HG02885 (cell line): ENCODE data around the gene IGF2BP1.
"Not testable (repeated sequence)": the region's sequence is repeated elsewhere in the genome, so short reads cannot be mapped to it uniquely, and the experiment has no call there.

Experiments used
- ATAC-seq: cut with Tn5 transposase; IDR thresholded peaks from one replicate; pipeline ENCODE4 v1.9.1; 2021; ENCODE audit warnings: mild to moderate bottlenecking; ENCODE audit not compliant: unreplicated experiment, poor library complexity

The IGF2BP1 gene

DNA sequence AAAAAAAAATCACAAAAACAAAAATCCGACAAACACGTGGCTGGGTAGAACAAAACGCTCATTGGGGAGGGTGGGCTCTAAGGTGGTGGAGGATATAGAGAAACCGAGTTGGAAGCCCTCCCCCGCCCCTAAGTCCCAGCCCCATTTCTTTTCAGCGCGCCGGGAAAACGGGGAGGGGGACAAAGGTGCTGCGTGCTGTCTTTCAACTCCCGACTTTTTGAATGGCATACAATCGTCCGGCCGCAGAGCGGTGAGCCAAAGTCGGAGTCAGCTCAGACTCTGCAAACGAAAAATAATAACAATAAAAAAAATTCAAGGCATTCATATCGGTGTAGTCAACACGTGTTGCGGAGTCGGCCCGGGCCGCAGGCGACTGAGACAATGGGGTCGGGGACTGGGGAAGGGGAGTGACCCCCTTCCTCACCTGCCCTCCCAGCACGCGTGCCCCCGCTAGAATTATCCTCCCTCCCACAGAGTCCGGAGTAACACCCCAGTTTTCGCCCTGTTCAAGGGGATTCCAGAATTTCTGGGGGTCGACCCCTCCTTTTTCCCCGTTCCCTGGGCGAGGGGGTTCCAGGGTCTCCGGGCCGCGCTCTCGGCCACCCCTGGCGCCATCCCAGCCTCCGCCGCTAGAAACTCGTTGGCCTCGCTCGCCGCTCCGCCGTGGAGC, 1.7 kb upstream of the IGF2BP1 start:
- no peak for ATAC-seq

DNA sequence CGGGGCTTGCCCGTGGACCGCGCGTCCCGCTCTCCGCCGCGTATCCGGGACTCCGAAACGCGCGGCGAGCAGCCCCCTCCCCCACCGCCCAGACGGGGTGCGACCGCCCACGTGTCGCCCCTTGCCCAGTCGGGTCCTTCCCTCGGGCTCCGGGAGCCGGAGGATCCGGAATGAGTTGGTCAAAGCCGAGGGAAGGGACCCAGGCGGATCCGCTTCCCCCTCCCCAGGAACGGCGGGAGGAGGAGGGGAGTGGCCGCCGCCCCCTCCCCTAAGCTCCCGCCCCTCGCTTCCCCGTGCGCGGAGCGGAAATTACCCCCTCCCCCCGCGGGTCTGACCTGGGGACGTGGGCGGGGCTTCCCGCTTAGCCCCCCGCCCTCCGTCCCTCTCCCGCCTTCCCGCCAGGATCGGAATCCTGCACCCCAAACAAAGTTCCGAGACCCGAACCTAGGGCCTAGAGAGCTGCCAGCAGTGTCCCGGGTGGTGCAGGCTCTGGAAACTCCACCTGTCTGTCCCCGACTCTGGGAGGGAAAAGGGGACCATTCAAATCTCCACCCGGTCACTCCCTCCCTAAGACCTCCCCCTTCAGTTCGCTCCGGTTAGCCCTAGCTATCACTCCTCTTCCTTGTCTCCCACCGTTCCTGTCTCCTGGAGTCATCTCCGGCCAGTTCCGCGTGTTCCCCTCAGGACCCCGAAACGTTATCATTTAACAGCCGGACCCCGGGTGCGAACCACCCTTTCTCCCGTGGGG, 1.0 kb upstream of the IGF2BP1 start:
- ATAC-seq: no peak

DNA sequence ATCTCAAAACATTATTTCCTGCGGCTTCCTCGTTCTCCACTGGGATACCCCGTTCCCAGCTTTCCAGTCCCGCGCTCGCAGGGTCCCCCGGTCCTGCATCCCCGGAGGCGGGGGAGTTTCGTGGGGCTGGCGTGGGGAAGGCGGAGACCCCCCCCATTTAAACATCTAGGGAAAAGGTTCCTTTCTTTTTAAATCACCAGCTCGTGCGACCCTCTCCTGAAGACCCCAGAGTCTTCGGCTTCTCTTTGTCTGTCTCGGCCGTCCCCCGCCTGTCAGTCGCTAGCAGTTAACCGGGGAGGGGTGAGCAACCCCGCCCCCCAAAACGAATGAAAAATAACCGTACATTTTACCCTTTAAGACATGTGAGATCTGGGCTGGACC, 473 bp upstream of the IGF2BP1 start:
- ATAC-seq: no peak

DNA sequence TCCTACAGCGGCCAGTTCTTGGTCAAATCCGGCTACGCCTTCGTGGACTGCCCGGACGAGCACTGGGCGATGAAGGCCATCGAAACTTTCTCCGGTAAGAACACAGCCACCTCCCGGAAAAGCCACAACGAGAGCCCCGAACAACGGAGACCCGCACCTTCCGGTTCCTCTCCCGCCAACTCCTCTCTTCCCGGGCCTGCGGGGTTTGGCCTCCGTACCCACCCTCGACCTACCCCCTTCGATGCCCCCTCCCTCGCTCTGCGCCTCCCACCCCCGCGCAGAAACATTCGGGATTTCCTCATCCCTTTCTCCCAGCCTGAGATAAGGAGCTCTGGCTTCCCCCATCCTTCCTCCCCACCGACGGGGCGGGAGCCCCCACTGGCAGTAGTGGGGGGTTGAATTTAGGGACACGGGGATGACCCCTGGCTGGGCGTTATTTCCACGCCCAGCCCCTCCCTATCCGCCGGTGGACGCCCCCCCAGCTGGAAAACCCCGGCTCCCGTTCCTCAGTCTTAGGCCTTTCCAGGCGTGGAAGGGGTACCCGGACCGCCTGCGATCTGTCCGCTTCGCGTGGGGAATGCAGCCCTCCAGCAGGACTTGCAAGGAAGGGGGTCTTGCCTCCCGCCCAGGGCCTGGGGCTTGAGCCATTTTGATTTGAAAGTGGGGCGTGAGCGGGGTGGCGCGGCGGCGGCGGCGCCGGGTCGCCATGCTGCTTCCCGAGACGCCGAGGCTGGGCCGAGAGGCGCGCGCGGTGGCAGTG, 822 bp downstream of the IGF2BP1 start:
- no peak for ATAC-seq

DNA sequence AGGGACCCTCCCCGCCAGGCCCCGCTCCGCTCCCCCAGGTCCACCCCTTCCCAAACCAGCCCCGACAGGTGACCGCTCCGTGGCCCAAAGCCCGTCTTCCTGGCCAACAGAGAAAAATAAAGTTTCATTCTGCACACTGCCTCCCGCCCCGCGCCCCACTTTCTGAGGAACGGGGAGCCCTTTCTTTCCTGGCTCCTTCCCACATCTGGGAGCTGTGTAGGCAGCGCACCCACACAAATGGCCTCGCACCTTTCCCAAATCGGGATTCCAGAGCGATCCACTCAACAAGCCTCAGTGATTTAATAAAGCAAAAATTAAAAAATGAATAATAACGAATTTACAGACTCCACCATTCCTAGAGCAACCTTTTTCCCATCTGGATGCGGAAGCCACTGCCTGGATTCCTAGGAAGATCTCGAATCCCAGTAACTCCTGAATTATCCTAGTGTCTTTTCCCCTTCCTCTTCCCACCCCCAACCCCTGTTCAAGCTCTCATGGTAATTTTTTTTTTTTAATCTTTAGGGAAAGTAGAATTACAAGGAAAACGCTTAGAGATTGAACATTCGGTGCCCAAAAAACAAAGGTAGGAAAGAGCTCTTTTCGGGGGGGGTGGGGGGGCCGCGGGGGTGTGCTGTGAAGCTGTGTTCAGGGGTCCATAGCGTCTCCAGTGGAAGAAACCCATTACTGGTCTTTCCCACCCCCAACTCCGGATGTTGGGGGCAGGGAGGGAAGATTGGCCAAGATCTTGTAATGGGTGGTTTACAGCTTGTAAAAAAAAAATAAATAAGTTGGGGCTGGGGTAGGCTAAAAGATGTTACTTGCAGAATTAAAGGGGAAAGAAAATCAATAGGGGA, 1.6 kb downstream of the IGF2BP1 start:
- ATAC-seq: no peak

DNA sequence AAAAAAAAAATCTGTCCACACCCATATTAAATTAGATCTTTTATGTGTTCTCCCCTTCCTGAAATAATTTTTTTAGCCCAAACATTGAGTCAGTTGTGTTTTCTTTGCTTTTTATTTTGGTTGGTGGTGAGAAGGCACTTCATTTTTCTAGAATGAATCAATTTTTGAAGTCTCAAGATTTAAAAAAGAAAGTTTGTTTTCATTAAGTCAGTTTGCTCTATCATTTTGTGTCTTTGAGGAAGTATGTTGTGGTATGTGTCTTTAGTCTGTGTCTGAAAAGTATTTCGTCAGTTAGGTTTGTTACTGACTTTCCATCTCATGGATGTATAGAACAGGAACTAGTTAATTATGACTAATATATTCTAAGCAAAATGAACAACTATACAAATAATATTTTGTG, 3.8 kb downstream of the IGF2BP1 start:
- no peak for ATAC-seq

DNA sequence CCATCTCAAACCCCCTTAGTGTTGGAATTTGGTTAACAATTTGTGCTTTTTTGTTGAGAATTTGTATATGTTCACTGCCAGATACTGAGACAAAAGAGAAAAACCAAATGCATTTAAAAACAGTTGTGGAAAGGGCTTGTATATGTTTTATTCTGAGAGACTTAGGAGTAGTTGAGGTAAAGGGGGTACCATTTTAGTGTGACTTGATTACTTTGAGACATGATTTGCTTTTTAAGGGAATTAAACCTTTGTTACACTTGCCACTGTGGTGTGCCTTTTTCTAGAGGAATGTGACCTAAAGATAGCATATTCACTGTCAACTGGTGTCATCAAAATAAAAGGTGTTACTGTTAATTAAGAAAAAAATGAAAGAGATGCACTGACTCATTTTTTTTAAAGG, 4.5 kb downstream of the IGF2BP1 start:
- ATAC-seq: no peak

DNA sequence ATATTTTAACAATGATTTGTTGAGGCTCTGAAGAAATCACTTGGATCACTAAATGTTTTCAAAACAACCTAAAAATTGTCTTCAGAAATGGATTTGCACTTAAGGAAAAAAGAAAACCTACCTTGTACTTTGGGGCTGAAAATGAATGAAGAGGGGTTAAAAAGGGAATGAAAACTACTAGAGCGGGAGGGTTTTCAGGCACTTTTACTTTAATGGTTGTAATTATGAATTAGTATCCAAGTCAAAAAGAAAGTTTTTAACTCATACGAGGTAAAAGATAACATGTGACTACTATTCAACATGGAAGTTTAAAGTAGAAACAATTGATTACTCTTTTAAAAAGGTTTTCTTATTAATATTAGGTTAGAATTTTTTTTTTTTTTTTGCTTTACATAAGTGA, 5.1 kb downstream of the IGF2BP1 start:
- no peak for ATAC-seq

DNA sequence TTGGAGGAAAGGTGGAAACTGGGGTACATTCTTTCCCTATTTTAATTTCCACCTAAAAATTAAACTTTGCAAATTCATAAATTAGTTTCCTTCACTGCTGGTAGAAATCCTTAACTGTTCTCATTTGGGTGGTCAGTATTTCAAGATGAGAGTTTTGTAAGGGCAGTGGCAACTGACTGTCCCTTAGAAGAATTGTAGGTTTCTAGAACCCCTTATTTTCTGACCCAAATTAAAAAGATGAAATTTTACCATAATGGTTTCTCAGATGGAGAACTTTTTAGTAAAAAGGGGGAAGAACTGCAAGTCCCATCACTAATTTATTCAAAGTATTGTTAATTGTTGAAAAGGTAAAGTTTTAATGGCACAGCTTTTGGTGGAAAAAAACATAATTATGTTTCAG, 5.6 kb downstream of the IGF2BP1 start:
- ATAC-seq: no peak

DNA sequence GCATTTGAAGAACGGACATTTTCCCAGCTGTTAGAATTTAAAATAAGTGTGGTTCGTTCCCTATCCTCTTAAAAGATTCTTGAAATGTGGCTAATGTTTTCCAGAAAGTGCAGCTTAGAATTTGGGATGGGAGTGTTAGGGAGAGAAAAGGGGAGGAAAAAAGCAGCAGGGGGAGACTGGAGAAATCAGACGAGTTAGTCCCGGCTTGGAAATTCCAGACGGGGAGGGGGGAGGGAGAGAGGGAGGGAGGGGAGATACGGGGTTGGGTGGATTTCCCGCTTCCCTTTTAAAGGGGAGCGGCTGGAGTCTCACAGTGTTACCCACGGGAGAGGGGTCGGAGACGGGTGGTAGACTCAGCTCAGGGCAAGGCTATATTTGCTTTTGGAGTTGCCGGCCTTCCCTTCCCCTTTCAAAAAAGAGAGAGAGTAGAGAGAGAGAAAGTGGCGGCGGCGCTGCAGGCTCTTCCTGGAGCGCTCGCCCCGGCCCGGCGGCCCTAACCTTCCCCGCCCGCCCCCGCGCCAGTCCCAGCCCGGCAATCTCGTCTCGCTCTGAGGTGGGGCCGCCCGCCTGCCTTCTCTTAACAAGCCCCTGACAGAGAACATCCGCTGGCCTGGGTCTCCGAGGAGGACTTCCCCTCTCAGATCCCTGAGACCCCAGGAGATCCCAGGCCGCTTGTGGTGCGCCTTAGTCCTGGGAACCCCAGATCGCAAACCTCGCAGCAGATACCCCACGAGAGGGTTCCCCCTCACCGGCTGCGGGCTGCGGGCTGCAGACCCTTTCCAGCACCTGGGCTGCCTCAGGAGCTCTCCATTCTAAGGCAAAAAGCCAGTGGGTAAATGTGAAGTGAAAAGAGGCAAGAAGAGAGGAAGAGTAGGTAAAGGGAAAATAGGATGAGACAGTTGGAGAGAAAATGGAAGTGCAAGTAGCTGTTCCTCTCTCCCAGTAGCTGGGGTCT, 6.6 kb downstream of the IGF2BP1 start:
- no peak for ATAC-seq

DNA sequence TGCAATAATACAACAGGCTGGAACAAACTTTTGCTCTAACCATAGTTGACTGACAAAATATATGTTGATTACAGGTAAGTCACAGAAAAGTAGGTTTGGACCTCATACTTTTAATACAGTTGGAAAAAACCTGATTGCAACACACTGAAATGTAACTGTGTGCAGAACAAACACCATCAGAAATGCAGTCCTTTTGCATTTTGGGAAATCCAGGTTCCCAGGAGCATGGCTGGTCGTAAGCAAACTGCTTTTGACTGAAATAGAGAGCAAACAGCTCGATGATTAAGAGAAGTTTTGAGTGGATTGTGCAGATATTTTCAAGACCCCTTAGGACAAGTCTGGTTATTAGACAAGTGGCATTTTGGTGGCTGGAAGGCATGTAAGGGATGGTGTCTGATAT, 8.0 kb downstream of the IGF2BP1 start:
- ATAC-seq: no peak

DNA sequence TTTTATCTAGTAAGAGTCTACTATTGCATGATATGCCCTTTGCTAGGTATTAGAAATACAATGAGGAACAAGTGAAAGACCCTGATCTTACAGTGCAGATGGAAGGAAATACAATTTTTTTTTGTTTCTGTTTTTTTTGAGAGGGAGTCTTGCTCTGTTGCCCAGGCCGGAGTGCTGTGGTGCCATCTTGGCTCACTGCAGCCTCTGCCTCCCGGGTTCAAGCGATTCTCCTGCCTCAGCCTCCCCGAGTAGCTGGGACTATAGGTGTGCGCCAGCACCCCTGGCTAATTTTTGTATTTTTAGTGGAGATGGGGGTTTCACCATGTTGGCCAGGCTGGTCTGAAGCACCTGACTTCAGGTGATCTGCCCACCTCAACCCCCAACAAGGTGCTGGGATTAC, 11.7 kb downstream of the IGF2BP1 start:
- ATAC-seq: not testable (repeated sequence)

DNA sequence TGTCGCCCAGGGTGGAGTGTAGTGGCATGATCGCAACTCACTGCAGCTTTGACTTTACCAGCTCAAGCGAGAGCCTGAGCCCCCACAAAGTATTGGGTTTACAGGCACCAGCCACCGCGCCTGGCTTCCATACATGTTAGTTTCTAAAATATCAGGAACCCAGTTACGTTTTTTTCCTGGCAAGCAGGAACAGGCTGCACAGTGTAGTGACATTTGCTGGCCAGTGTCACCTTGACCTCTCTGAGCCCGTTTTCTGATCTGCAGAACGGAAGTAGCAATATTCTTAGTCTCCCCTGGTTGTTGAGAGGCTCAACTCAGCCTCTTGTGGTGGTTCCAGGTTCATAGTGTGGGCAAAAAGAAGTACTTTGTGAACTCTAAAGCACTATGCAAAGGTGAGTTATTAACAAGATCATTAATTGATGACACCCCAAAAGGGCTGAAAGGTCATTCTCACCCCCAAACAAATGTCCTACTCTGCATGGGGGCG, 15.6 kb downstream of the IGF2BP1 start:
- ATAC-seq: no peak

DNA sequence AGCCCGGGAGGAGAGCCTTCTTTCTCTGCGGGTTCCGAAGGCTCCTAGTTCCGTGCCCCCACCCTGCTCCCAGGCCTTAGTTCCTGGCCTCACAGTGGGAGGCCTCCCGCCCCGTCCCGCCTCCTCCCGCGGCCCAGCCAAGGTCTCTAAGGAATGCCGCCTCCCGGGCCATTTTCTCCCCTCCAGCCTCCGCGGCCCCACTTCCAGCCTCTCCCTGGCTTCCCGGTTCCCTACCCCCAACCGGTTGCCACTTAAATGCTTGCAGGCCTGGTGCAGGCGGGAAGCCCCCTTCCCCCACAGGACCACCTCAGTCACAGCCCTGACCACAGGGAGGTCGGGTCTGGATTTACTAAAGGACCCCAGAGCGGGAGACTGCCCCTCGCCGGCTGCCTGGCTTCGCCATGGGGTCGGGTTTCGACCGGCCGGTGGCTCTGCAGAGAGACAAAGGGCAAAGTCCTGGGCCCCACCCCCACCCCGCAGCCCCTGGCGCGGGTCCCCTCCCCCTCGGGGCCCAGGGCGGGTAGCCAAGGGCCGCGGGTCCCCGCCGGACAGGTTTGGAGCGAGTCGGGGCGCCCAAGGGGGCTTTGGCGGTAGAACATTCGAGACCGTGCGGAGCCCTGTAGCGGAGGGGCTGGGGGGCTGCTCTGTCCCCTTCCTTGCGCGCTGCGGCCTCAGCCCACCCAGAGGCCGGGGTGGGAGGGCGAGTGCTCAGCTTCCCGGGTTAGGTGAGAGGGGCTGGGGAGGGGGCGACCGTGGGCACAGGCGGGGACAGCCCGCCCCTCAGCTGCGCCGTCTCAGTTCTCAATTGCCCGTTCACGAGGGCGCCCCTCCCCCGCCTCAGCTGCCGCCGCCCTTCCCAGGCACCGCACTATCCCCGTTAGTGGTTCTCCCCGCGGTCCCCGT, 16.4 kb downstream of the IGF2BP1 start:
- ATAC-seq: no peak

DNA sequence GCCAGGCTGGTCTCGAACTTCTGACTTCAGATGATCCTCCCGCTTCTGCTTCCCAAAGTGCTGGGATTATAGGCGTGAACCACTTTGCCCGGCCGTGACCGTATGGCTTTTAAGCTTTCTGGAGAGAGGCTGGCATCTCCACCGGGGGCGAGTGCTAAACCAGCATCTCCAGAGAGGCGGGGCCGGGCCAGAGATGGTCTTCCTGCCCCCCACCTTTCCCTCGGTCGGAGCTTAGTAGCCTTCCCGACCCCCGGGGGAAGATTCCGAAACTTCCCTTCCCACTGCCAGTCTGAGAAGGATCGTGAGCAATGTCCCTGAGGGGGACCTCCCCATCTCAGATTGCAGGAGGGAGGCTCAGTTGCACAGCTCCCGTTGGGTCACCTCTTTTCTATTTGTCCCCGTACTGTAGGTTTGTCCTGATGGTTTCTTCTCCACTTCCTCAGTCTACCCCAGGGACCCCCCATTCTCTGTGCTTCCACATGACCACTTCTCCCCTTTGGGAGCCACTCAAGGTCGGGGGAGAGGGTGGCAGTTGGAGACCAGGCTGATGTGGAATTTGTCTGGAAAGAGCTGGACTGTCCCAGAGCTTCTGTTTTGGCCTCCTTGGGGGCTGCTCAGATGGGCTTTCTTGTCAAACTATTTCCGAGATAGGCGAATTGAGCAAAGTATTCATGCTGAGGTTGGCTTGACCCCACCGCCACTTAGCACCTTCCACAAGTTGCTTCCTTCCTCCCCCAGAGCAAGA, 18.2 kb downstream of the IGF2BP1 start:
- no peak for ATAC-seq

DNA sequence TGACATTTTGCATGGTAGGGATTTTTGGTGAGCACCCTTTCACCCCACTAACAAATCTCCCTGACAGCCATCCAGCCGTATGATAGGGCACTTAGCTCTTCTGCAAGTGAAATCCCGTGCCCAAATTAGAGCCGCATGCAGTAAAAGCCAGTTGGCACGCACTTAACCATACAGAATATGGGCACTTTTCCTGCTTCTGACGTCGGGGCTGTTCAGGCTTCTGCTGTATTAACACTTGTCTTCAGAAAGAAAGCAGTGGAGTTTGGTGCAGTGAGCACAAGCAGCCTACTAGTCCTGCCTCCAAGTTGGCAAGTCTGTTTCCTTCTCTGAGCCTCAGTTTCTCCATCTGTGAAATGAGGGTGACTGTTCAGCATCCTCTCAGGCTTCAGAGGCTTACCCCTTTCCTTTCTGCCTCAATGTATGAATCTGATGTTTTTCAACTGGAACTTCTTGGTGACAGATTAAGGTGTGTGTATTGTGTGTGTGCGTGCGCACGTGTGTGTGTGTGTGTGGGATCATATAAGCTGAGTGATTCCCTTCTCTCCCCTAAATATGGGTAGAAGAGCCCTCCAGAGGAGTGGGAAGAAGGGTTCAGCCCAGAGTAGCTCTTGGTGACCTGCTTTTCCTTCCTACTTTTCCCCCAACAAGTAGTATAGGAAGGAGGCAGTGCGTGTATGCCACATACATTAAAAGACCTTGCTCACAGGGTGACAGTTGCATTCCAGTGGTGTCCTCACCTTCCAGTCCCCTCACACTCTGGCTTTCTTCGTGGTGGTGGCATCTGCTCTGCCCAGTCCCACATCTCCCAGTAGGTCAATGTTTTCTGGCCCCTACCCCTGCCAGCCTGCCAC, 19.0 kb downstream of the IGF2BP1 start:
- no peak for ATAC-seq
